GM19025 (cell line): ENCODE data around the gene LAMC1.

Experiments
- ATAC-seq: cut with Tn5 transposase; IDR thresholded peaks from one replicate; pipeline ENCODE4 v1.9.1; 2021; ENCODE audit warnings: mild to moderate bottlenecking, low read depth, moderate library complexity; ENCODE audit not compliant: unreplicated experiment

Gene LAMC1

DNA sequence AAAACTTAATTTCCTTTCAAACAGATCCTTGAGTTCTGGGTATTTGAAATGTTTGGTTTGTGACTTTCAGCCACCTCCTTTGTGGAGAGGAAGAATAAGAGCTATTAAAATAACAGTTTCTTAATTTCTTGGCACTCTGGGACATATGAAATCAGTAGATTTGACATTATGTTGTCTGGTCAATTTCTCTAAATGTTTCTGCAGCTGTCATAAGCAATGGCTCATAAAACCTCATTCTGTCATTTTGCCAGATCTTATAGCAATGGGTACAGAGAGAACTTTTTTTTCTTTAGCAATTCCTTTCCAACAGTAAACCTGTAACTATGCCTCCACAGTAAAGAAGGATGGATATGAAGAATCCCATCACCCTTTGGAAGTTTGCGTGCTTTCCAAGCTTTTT lies 52.6 kb downstream of the LAMC1 start:
- ATAC-seq = no peak

GRCh38 chr1:183077097-183077496 lies 53.9 kb downstream of the LAMC1 start:
- ATAC-seq = no peak

GRCh38 chr1:183079712-183080388 lies 56.6 kb downstream of the LAMC1 start:
- ATAC-seq = no peak

DNA sequence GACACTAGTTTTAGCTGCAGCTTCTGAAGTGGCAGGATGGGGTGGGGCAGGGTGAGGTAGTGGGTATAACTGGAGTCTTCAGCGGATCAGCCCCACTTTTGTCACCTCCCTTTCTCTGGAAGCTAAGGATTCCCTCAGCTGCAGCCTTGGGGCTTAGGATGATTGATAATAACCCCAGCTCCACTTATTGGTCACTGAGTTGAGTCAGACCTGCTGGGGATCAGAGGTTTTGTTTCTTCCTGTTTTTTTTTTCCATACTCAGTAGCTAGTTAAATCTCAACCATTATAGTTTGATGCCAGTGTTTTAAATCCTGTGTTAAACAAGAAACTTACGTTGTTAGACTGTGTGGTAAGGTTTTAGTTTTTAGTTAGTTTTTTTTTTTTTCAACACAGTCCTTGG lies 57.2 kb downstream of the LAMC1 start:
- no peak for ATAC-seq

- no peak for ATAC-seq
These were observed 58.3 kb downstream of the LAMC1 start for GRCh38 chr1:183081402-183082120.

DNA sequence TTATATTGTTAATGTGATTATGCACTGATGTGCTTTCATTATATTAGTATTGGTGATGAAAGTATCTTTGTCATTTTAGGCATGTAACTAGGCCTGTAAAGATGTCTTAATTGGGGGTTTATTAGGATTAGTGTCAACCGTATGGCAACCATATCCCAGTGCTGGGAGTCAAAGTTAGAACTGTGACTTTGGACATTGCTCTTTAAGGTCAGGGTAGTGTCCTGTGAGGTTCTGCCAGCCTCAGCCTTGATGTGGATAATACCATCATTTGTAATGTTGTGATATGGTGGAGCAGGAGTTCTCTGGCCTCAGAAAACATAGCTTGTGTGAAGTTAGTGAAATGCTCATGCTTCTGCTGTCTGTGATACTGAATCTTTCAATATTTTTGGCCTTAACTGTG lies 59.4 kb downstream of the LAMC1 start:
- ATAC-seq = no peak

- ATAC-seq = no peak
These were observed 63.8 kb downstream of the LAMC1 start for GRCh38 chr1:183087001-183087400.

GRCh38 chr1:183089025-183089639 lies 65.9 kb downstream of the LAMC1 start:
- ATAC-seq = no peak

GRCh38 chr1:183090391-183091006 lies 67.3 kb downstream of the LAMC1 start:
- ATAC-seq = no peak

- no peak for ATAC-seq
These were observed 68.0 kb downstream of the LAMC1 start for GRCh38 chr1:183091181-183091580.

DNA sequence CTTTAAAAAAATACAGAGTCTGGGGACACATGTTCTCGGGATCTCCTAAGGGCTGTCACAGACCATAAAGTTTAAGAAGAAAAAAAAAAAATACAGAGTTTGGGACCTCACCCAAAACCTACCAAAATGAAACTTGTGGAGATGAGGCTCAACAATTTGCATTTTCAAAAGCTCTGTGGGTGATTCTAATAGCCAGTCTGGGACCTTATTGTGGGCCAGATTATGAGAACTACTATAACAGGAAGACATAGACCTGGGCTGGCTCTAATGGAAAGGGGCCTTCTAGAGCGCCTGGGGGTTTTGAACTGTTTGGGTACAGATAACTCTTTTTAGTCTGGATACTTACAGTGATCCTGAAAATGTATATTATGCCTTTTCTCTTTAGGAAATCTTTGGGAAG lies 69.1 kb downstream of the LAMC1 start:
- ATAC-seq = no peak

- no peak for ATAC-seq
These were observed 69.9 kb downstream of the LAMC1 start for GRCh38 chr1:183093066-183093668.

GRCh38 chr1:183093786-183094298 lies 70.6 kb downstream of the LAMC1 start:
- ATAC-seq = no peak

GRCh38 chr1:183094351-183094750 lies 71.1 kb downstream of the LAMC1 start:
- no peak for ATAC-seq

DNA sequence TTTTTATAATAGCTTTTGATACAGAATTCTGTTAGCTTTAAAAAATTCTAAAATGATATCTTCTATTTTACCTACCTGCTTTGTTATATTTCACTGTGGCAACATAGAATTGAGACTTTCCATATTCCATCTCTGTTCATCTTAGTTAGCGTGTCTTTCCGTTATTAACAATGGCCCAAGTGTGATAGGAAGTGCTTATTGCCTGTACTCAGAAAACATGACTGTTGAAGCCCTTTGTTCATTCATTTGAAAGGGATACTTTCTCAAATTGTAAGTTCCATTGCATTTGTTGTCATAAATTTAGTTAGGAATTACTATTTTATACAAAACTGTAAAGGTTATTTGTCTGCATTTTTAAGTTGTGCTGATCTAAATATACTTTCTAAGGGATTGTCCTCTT lies 73.1 kb downstream of the LAMC1 start:
- ATAC-seq = no peak

GRCh38 chr1:183096894-183097293 lies 73.7 kb downstream of the LAMC1 start:
- no peak for ATAC-seq

DNA sequence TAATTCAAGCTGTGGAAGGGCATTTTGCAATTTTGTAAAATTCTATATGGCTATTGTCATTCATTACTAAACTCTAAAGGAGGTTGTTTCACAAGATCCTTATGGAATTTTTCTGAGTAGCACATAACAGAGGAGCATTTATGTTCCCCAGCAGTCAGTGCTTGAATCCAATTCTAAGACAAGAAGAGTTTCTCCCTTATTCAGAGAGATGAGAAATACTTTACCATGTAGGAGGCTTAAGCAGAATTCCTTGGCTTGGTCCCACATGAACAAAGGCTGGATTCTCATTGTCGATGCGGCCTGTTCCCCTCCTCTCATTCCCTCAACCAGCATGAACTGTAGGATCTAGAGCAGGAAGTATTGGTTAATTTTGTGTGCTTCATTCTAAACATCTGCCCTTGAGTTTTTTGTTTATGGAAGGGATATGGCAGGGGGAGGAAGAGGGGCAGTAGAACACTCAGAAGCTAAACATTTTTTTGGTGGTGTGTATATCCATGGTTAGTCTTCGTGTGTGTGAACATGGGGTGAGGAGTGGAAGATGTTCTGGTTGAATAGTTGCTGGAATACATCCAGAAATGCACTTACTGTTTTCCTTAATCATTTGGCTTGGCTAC lies 74.3 kb downstream of the LAMC1 start:
- ATAC-seq = no peak

- no peak for ATAC-seq
These were observed 75.1 kb downstream of the LAMC1 start for GRCh38 chr1:183098317-183098716.

GRCh38 chr1:183100361-183100974 lies 77.2 kb downstream of the LAMC1 start:
- ATAC-seq = no peak

GRCh38 chr1:183101081-183101480 lies 77.9 kb downstream of the LAMC1 start:
- ATAC-seq = no peak
